ENCODE measurements around the gene PMPCB. TPM values are rescaled to one million over a fixed set of nuclear protein-coding genes. Genes with fewer than 3 reads are reported as not detected.

PMPCB gene
- total RNA-seq, 4 donors from 2014 or later = 20.6 to 64.6 (median 46.3) TPM

DNA sequence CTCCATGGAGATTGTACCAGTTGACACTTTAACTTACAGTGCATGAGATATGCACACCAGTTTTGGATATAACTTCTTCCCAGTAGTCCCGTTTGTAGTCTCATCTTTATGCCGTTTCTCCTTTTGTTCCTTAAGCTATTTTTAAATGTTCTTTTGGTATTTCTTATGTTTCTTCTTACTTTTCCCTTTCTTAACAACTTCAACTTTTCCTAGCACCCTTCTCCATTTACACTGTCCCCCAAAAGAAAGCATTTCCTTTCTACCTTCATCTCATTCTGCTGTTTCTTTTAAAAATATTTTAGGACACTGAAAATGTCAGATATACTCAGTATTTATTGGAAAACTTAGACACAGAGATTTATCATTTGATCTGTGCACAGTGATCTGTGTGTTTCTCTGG is 51.7 kb downstream of the PMPCB start:
- Histone ChIP-seq H3K9me3 (no peaks in the 10 kb centered on the region), H3K4me1 (peaks cover 14 to 49% (median 21%) of the 10 kb centered on the region in 4 donors), H3K27me3 (no peaks in the 10 kb centered on the region), H3K4me3 (peak overlapping the region in 2 of 4 donors; percentile 70 to 95), H3K27ac (no peak overlapping the region), H3K36me3 (no peaks in the 10 kb centered on the region)
- in situ Hi-C loops (cut with MboI; ENCODE audit: low pct_ligation_motif_present in 1 of 4, low pct_unique_long_range_greater_than_20kb in 1 of 4, low sequenced_read_pairs in 3 of 4) = no loop called here
- intact Hi-C loops (cut with DNase I; ENCODE audit: low total_unique reads) = no loop called here
- DNase-seq = no peak
- no peak for TF ChIP-seq POLR2A (IDR thresholded peaks at IDR 0.05)
- TF ChIP-seq, protein P1, sequence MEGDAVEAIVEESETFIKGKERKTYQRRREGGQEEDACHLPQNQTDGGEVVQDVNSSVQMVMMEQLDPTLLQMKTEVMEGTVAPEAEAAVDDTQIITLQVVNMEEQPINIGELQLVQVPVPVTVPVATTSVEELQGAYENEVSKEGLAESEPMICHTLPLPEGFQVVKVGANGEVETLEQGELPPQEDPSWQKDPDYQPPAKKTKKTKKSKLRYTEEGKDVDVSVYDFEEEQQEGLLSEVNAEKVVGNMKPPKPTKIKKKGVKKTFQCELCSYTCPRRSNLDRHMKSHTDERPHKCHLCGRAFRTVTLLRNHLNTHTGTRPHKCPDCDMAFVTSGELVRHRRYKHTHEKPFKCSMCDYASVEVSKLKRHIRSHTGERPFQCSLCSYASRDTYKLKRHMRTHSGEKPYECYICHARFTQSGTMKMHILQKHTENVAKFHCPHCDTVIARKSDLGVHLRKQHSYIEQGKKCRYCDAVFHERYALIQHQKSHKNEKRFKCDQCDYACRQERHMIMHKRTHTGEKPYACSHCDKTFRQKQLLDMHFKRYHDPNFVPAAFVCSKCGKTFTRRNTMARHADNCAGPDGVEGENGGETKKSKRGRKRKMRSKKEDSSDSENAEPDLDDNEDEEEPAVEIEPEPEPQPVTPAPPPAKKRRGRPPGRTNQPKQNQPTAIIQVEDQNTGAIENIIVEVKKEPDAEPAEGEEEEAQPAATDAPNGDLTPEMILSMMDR (IDR thresholded peaks at IDR 0.05) = no peak
- no peak for TF ChIP-seq POLR2AphosphoS5 (IDR thresholded peaks at IDR 0.05)
- TF ChIP-seq EP300 (IDR thresholded peaks at IDR 0.05; ENCODE audit: low read depth) = no peak
- WGBS, 2 donors (ENCODE audit: low coverage in 1 of 2) = 32 to 51% methylated on average over 2 of the region's 2 CpGs

DNA sequence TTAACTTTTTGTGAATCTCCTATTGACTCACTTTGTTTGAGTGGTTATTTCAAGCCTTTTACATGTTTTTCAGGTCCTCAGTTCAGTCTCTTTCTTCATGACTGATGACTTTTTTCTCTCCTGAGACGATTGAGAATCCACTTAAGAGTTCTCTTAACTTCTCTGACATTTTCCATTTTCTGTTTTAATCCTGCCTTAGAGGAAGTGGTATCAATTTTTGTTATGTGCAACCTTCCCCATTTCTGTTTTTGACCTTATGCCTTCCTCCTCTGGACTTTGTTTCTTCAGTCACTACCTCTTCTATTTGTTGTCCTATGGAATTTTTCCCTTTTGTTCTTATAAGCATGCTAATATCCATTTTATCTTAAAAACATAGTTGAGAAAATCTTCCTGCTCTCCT is 52.6 kb downstream of the PMPCB start:
- H3K27me3 ChIP-seq = no peaks in the 10 kb centered on the region
- no peak overlapping the region for H3K4me3 ChIP-seq
- peaks cover 14 to 49% (median 20%) of the 10 kb centered on the region in 4 donors for H3K4me1 ChIP-seq
- WGBS, 2 donors (ENCODE audit: low coverage in 1 of 2) = 53 to 79% methylated on average over 1 of the region's 1 CpG
- H3K36me3 ChIP-seq = peaks cover 0 to 4% (median 2%) of the 10 kb centered on the region in 4 donors
- H3K27ac ChIP-seq = no peak overlapping the region
- in situ Hi-C loops (cut with MboI; ENCODE audit: low pct_ligation_motif_present in 1 of 4, low pct_unique_long_range_greater_than_20kb in 1 of 4, low sequenced_read_pairs in 3 of 4) (no loop called here), intact Hi-C loops (cut with DNase I; ENCODE audit: low total_unique reads) (no loop called here)
- no peaks in the 10 kb centered on the region for H3K9me3 ChIP-seq
- no peak for DNase-seq
- TF ChIP-seq, protein P1 (IDR thresholded peaks at IDR 0.05) = no peak

Small RNA genes within 50 kb of the gene (small RNA-seq; reads per million reads assigned to genes)
- gene RPS29P16 = 0 to 5.0 (median 0.42) reads per million in 4 donors

Other genes with a start within 250 kb of the PMPCB start
- 1 to 10 TPM in 2 of 4 donors, under 1 TPM in 1, not detected in 1; 0.96 to 6.8 (median 1.9) TPM for gene FBXL13, start 222.6 kb upstream of the PMPCB start, total RNA-seq
- 10 to 100 TPM; 12.7 to 50.7 (median 27.0) TPM for gene ARMC10, start 222.3 kb upstream of the PMPCB start, total RNA-seq
- 100 to 1,000 TPM in 1 of 4 donors, 10 to 100 TPM in 3; 51.9 to 179 (median 81.8) TPM for gene NAPEPLD, start 148.3 kb upstream of the PMPCB start, total RNA-seq
- gene DNAJC2, start 47.3 kb downstream of the PMPCB start, total RNA-seq = 10 to 100 TPM; 16.4 to 48.6 (median 27.7) TPM
- 10 to 100 TPM in 3 of 4 donors, 1 to 10 TPM in 1; 5.2 to 88.6 (median 55.7) TPM for gene PSMC2, start 50.2 kb downstream of the PMPCB start, total RNA-seq
- gene SLC26A5, start 148.8 kb downstream of the PMPCB start, total RNA-seq = 1 to 10 TPM in 1 of 4 donors, under 1 TPM in 2, not detected in 1; 0.27 to 6.0 (median 0.32) TPM

Measured in transverse colon (tissue), 4 donors.